GM12878 (cell line): ENCODE results near the gene KDF1. TPM values are rescaled to one million over a fixed set of nuclear protein-coding genes. Genes with fewer than 3 reads are reported as not detected.

Experiments used
- ATAC-seq: fragments of 200-7000 bp; cut with Tn5 transposase; 3 replicates; pipeline ENCODE4 v1.9.1; 2020; ENCODE audit warnings: mild to moderate bottlenecking, moderate library complexity
- BruUV-seq: library from RNA; stranded (reverse); fragments of 400-500 nt; replicated peaks from 2 replicates; lab custom pipeline; 2021; lab: Mats Ljungman, UMichigan
- CTCF ChIA-PET: fragments of 300-600 bp; sonication (Branson Sonifier 250); formaldehyde crosslinking; extraction: SDS; loops from one replicate; lab custom pipeline; 2021; ENCODE audit warnings: inconsistent platforms; lab: Yijun Ruan, JAX
- POLR2A ChIA-PET: fragments of 350-600 bp; formaldehyde crosslinking; extraction: SDS; loops from one replicate; lab custom pipeline; 2021; ENCODE audit warnings: inconsistent platforms; lab: Charles Lee
- RAD21 ChIA-PET: fragments of 300-600 bp; sonication (Branson Sonifier 250); formaldehyde crosslinking; loops from one replicate; lab custom pipeline; 2023; ENCODE audit warnings: antibody characterized with exemption; ENCODE audit not compliant: unreplicated experiment; lab: Charles Lee
- SMC1A ChIA-PET: fragments of 300-600 bp; sonication (Branson Sonifier 250); formaldehyde crosslinking; loops from one replicate; lab custom pipeline; 2023; ENCODE audit not compliant: unreplicated experiment, uncharacterized antibody; lab: Charles Lee
- DNase-seq: peaks from one replicate; pipeline ENCODE4 v3.0.0-alpha.2; 2011; ENCODE audit warnings: low read depth, low spot score
- FAIRE-seq: peaks from 3 replicates; lab custom pipeline; 2011; peaks lifted over from hg19 to GRCh38; lab: Jason Lieb, UNC
- H2AFZ ChIP-seq: 2 replicates; pipeline ENCODE4 v1.6.0; 2011; ENCODE audit warnings: low read depth, low read length, control low read depth; ENCODE audit not compliant: control insufficient read depth
- H3K27ac ChIP-seq: 2 replicates; pipeline ENCODE4 v1.5.1; 2011; ENCODE audit warnings: control low read depth; ENCODE audit not compliant: control insufficient read depth, insufficient read depth
- H3K27me3 ChIP-seq, 2 experiments: replicated peaks in 1 of 2; 2 replicates each; pipeline versions ENCODE4 v1.6.0 to v1.6.1; 2011; ENCODE audit warnings: low read length in 1 of 2; ENCODE audit not compliant: control insufficient read depth in 2 of 2, insufficient read depth in 2 of 2
- H3K36me3 ChIP-seq, 2 experiments: 2 replicates each; pipeline ENCODE4 v1.5.1; 2011; ENCODE audit warnings: low read length in 1 of 2; ENCODE audit not compliant: control insufficient read depth in 2 of 2, insufficient read depth in 2 of 2
- H3K4me1 ChIP-seq: 2 replicates; pipeline ENCODE4 v1.6.1; 2011; ENCODE audit warnings: mild to moderate bottlenecking, low read length, moderate library complexity, mixed read lengths; ENCODE audit not compliant: control insufficient read depth, insufficient read depth
- H3K4me2 ChIP-seq: 2 replicates; pipeline ENCODE4 v1.6.0; 2011; ENCODE audit warnings: control low read depth; ENCODE audit not compliant: control insufficient read depth, insufficient read depth
- H3K4me3 ChIP-seq: fragments of 200-600 bp; sonication (generic); 2 replicates; pipeline ENCODE4 v1.5.1; 2016
- H3K79me2 ChIP-seq: 2 replicates; pipeline ENCODE4 v1.6.0; 2011; ENCODE audit warnings: low read length; ENCODE audit not compliant: control insufficient read depth, insufficient read depth
- H3K9ac ChIP-seq: 2 replicates; pipeline ENCODE4 v1.8.0; 2011; ENCODE audit warnings: low read length, control low read depth, mixed read lengths; ENCODE audit not compliant: control insufficient read depth, insufficient read depth
- H3K9me3 ChIP-seq: replicated peaks from 3 replicates; pipeline ENCODE4 v1.5.1; 2011; ENCODE audit warnings: mild to moderate bottlenecking, low read length; ENCODE audit not compliant: control insufficient read depth, insufficient read depth
- H4K20me1 ChIP-seq: 2 replicates; pipeline ENCODE4 v1.6.0; 2011; ENCODE audit not compliant: control insufficient read depth, insufficient read depth
- BHLHE40 ChIP-seq, 2 experiments: fragments of 450-650 bp in 1 of 2; IDR thresholded peaks; 2 replicates each; pipeline ENCODE4 v1.6.1; 2011 to 2017; ENCODE audit warnings: low read depth in 2 of 2, borderline replicate concordance in 1 of 2, improper control_type of control experiment in 1 of 2, low read length in 1 of 2, mild to moderate bottlenecking in 1 of 2
- CHD1 ChIP-seq: IDR thresholded peaks from 2 replicates; pipeline ENCODE4 v1.6.1; 2012; ENCODE audit warnings: low read depth, low read length, improper control_type of control experiment
- E2F8 ChIP-seq: fragments of 450-650 bp; IDR thresholded peaks from 2 replicates; pipeline ENCODE4 v1.6.1; 2018; ENCODE audit warnings: mild to moderate bottlenecking, low read depth, moderate library complexity; ENCODE audit not compliant: partially characterized antibody
- ESRRA ChIP-seq: IDR thresholded peaks from 2 replicates; pipeline ENCODE4 v1.6.1; 2012; ENCODE audit warnings: mild to moderate bottlenecking, low read length, improper control_type of control experiment
- PBX3 ChIP-seq: IDR thresholded peaks from 2 replicates; pipeline ENCODE4 v1.6.1; 2011; ENCODE audit warnings: mild to moderate bottlenecking, low read depth, low read length, moderate library complexity; ENCODE audit not compliant: insufficient replicate concordance
- PRDM15 ChIP-seq: fragments of 450-650 bp; formaldehyde crosslinking; IDR thresholded peaks from 2 replicates; pipeline ENCODE4 v1.4.0; 2020; ENCODE audit warnings: mild to moderate bottlenecking, moderate library complexity
- RCOR1 ChIP-seq: conservative IDR thresholded peaks from 2 replicates; pipeline ENCODE4 v1.6.1; 2012; ENCODE audit warnings: low read depth, low read length, improper control_type of control experiment
- STAT3 ChIP-seq: IDR thresholded peaks from 2 replicates; pipeline ENCODE4 v1.6.1; 2011; ENCODE audit warnings: low read depth, low read length, improper control_type of control experiment
- ZBTB11 ChIP-seq: fragments of 450-650 bp; formaldehyde crosslinking; IDR thresholded peaks from 2 replicates; pipeline ENCODE4 v1.5.0; 2022; ENCODE audit warnings: mild to moderate bottlenecking, missing genetic modification characterization
- ZNF622 ChIP-seq: fragments of 450-650 bp; IDR thresholded peaks from 2 replicates; pipeline ENCODE4 v1.6.1; 2017; ENCODE audit warnings: mild to moderate bottlenecking, inconsistent platforms
- ZSCAN29 ChIP-seq: fragments of 450-650 bp; IDR thresholded peaks from 2 replicates; pipeline ENCODE4 v1.6.1; 2017; ENCODE audit warnings: mild to moderate bottlenecking, moderate library complexity
- WGBS: methylation state at CpG from one replicate; pipeline ENCODE4 v1.1.6; 2016; ENCODE audit warnings: low lambda C conversion rate; ENCODE audit not compliant: insufficient replicate concordance, insufficient coverage; ENCODE audit errors: missing lambda C conversion rate; 5-methylcytosine and 5-hydroxymethylcytosine counted together
- in situ Hi-C: fragments of 300-500 bp; cut with MboI; formaldehyde crosslinking; loops from 9 replicates; pipeline ENCODE4 v1.14.3; 2018; ENCODE audit warnings: mixed read lengths
- intact Hi-C: fragments of 100-400 bp; cut with micrococcal nuclease; formaldehyde crosslinking; loops from one replicate; pipeline ENCODE4 v1.14.2; 2022; ENCODE audit not compliant: unreplicated experiment
- polyA plus RNA-seq, 11 experiments: library from polyadenylated mRNA; depleted of rRNA in 4 of 11; unstranded in 6 of 11; stranded (reverse) in 5 of 11; fragments of >200 nt; fragmentation: Nextera tagmentation in 4 of 11; fragmentation: Illumina TruSeq in 1 of 11; extraction: Ambion mirVana in 4 of 11; extraction: Trizol in 1 of 11; gene quantifications; 1 replicate in 1 of 11; 2 replicates in 10 of 11; pipeline versions ENCODE4 v1.2.1 to v1.2.3, GENCODE V29; 2011 to 2016; ENCODE audit warnings: inconsistent platforms in 2 of 11, missing spikeins in 2 of 11, low read depth in 1 of 11
- total RNA-seq, 4 experiments: library from RNA; depleted of rRNA in 3 of 4; stranded (reverse); fragments of >200 nt in 3 of 4; fragmentation: Illumina TruSeq in 1 of 4; extraction: Trizol in 1 of 4; gene quantifications; 2 replicates each; pipeline versions ENCODE4 v1.2.1 to v1.2.3, GENCODE V29; 2013 to 2021

Gene KDF1
- total and polyA plus RNA-seq, 10 of the 15 experiments (the other 5 are each of a cell fraction or from before 2014, with no cell fraction given), result 0.03 to 0.13 (median 0.04) TPM; not detected in 7

GRCh38 chr1:26922901-26923300, 37.4 kb downstream of the KDF1 start (continued):
- no peak for TF ChIP-seq ESRRA
- no peak for TF ChIP-seq RCOR1

GRCh38 chr1:26922431-26922729, 37.9 kb downstream of the KDF1 start:
- FAIRE-seq (peak; percentile 7), ATAC-seq (no peak), DNase-seq (no peak)
- peak overlapping the region; percentile 83 for H3K27ac ChIP-seq
- H3K4me3 ChIP-seq, result peak overlapping the region; percentile 76
- no peaks in the 10 kb centered on the region for H3K9me3 ChIP-seq
- no peak overlapping the region for H2AFZ ChIP-seq
- H3K4me1 ChIP-seq, result peaks cover 5% of the 10 kb centered on the region; the same call in 1 of the 2 replicates
- intact Hi-C loops, result no loop called here
- TF ChIP-seq E2F8 (no peak), BHLHE40 (IDR thresholded peaks at IDR 0.05; ENCODE audit: borderline replicate concordance in 1 of 2, low read depth in 2 of 2, low read length in 1 of 2) (no peak), ZSCAN29 (no peak), STAT3 (no peak), PRDM15 (CRISPR knock-in tag) (no peak), ZBTB11 (CRISPR knock-in tag) (no peak), CHD1 (no peak), ZNF622 (no peak), PBX3 (no peak)
- ChIA-PET CTCF (no interaction called here), POLR2A (interaction anchor here (0.6 to 2.6 kb wide), 3 partner anchors 10 to 749 kb away, joined by 3 to 12 read pairs (median 4); partner anchors contain the start of gene GPATCH3), SMC1A (no interaction called here), RAD21 (no interaction called here)
- TSS peak; percentile 70 for BruUV-seq
- in situ Hi-C loops, result no loop called here
- no peaks in the 10 kb centered on the region for H3K27me3 ChIP-seq
- no peaks in the 10 kb centered on the region; the same call in 1 of the 2 replicates for H4K20me1 ChIP-seq
- peaks cover 28% of the 10 kb centered on the region for H3K79me2 ChIP-seq
- H3K9ac ChIP-seq, result peak overlapping the region; percentile 84
- peaks cover 5 to 19% of the 10 kb centered on the region in 2 experiments for H3K36me3 ChIP-seq
- 19% methylated on average over 6 of the region's 6 CpGs for WGBS
- peak overlapping the region; percentile 99 for H3K4me2 ChIP-seq
